Adrenal gland (tissue), 12 donors: ENCODE results near the gene TIMM17B. TPM values are rescaled to one million over a fixed set of nuclear protein-coding genes. Genes with fewer than 3 reads are reported as not detected.

ENCODE experiments used
- DNase-seq, 7 donors: peaks; one replicate each; pipeline ENCODE4 v3.0.0-alpha.2; 2019 to 2020
- H3K27ac ChIP-seq, 5 donors: fragments of 200-600 bp; sonication (generic) in 4 of 5; 1 replicate in 3 of 5; 2 replicates in 2 of 5; pipeline versions ENCODE4 v1.5.1 to v1.8.0; 2016 to 2020; ENCODE audit warnings: mild to moderate bottlenecking in 1 of 5
- H3K27me3 ChIP-seq: fragments of 200-600 bp; 2 replicates; pipeline ENCODE4 v1.8.0; 2021
- H3K36me3 ChIP-seq, 2 donors: fragments of 200-600 bp; replicated peaks in 1 of 2; 1 replicate in 1 of 2; 2 replicates in 1 of 2; pipeline versions ENCODE4 v1.5.1 to v1.8.0; 2018 to 2022
- H3K4me1 ChIP-seq, 2 donors: fragments of 200-600 bp; replicated peaks in 1 of 2; 1 replicate in 1 of 2; 2 replicates in 1 of 2; pipeline versions ENCODE4 v1.5.1 to v1.8.0; 2018 to 2021
- H3K4me3 ChIP-seq, 4 donors: fragments of 200-600 bp; sonication (generic) in 3 of 4; one replicate each; pipeline ENCODE4 v1.5.1; 2016 to 2018
- H3K9me3 ChIP-seq, 3 donors: fragments of 200-600 bp; sonication (generic) in 1 of 3; replicated peaks in 1 of 3; 1 replicate in 2 of 3; 2 replicates in 1 of 3; pipeline versions ENCODE4 v1.5.1 to v1.8.0; 2016 to 2021
- POLR2A ChIP-seq, 2 donors: fragments of 450-650 bp; IDR thresholded peaks; one replicate each; pipeline ENCODE4 v1.6.1; 2017; ENCODE audit warnings: antibody characterized with exemption in 2 of 2, mild to moderate bottlenecking in 2 of 2, moderate library complexity in 1 of 2
- WGBS, 4 donors: extraction: QIAGEN DNeasy Blood & Tissue Kit in 2 of 4; methylation state at CpG; one replicate each; pipeline versions ENCODE4 v1.1.5 to v1.1.7; 2013 to 2017; 5-methylcytosine and 5-hydroxymethylcytosine counted together
- intact Hi-C, 2 donors: fragments of 100-400 bp; cut with DNase I; formaldehyde crosslinking; loops; one replicate each; pipeline versions ENCODE4 v1.14.1 to v1.15.0; 2022 to 2023
- polyA plus RNA-seq, 3 donors: library from polyadenylated mRNA; stranded (reverse); fragments of 200-250 nt in 2 of 3; fragments of 350-450 nt in 1 of 3; fragmentation: Illumina TruSeq in 1 of 3; extraction: RNeasy Lipid Tissue Mini Kit (QIAGEN cat#74804) in 1 of 3; gene quantifications; one replicate each; pipeline ENCODE4 v1.2.3, GENCODE V29; 2013 to 2014
- total RNA-seq, 9 donors: library from RNA; depleted of rRNA in 4 of 9; stranded (reverse); fragments of >200 nt in 4 of 9; fragments of 120-200 nt in 1 of 9; fragmentation: NEBNext Ultra II Directional in 1 of 9; extraction: Animal tissue kit (Norgen Biotek cat#: 25700) in 1 of 9; gene quantifications; one replicate each; pipeline versions ENCODE4 v1.1.0 to v1.2.4, GENCODE V29; 2013 to 2023
- TF ChIP-seq, protein P1 (sequence below), 6 experiments: fragments of 450-650 bp in 4 of 6; fragments of 200-600 bp in 2 of 6; sonication (generic) in 1 of 6; IDR thresholded peaks; 1 replicate in 5 of 6; 2 replicates in 1 of 6; pipeline versions ENCODE4 v1.5.1 to v1.8.0; 2016 to 2021; ENCODE audit warnings: antibody characterized with exemption in 6 of 6, mild to moderate bottlenecking in 2 of 6, moderate library complexity in 1 of 6
- donor health status: healthy with polysubstance abuse.
- donor health status: Bipolar disorder and iron deficiency.
- donor health status: DM: yes; HTN: yes; CAD: no.
- donor health status: DM: no; HTN: no; CAD: no.
- donor health status: DM: no; HTN: no; CAD: no.
- donor health status: DM: yes; HTN: yes; CAD: no.

The TIMM17B gene
- total and polyA plus RNA-seq, 12 donors, result 25.5 to 98.0 (median 60.8) TPM

DNA sequence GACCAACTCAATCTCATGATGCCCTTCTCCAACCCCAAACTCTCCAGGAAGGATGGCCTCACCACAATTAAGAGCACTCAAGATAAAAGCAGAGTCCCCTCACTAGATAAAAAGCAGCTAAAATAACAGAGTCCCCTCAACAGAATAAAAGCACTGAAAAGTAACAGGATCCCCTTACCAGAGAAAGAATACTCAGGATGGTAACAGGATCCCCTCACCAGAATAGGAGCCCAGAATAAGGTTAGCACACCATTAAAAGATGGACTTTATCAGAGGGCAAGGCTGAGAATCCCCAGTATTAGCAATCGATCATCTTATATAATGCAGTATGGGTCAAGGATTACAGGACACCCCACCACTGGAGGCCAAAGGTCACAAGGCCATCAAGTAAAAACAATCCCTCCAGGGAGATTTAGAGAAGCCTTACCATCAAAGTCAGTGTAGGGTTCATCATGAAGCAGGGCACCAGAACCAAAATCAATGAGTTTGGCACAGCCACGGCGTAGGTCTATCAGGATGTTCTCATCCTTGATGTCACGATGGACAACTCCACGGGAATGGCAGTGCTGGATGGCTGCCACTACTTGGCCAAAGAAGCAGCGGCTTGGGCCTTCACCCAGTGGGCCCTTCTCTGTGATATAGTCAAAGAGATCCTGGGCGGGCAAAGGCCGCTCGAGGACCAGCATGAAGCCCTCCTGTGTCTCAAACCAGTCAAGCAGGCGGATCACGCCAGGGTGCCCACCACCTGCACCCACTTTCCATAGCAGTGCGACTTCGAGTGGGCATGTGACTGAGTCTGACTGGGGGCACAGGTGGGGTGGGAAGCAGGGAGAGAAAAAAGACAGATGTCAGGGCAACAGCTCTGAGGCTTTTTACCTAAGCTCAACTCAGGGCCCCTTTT, 17.3 kb upstream of the TIMM17B start:
- Histone ChIP-seq H3K4me3 (no peak overlapping the region), H3K4me1 (peaks cover 0 to 10% of the 10 kb centered on the region in 2 donors), H3K27me3 (no peaks in the 10 kb centered on the region), H3K27ac (no peak overlapping the region), H3K9me3 (no peaks in the 10 kb centered on the region), H3K36me3 (no peaks in the 10 kb centered on the region)
- TF ChIP-seq, protein P1, sequence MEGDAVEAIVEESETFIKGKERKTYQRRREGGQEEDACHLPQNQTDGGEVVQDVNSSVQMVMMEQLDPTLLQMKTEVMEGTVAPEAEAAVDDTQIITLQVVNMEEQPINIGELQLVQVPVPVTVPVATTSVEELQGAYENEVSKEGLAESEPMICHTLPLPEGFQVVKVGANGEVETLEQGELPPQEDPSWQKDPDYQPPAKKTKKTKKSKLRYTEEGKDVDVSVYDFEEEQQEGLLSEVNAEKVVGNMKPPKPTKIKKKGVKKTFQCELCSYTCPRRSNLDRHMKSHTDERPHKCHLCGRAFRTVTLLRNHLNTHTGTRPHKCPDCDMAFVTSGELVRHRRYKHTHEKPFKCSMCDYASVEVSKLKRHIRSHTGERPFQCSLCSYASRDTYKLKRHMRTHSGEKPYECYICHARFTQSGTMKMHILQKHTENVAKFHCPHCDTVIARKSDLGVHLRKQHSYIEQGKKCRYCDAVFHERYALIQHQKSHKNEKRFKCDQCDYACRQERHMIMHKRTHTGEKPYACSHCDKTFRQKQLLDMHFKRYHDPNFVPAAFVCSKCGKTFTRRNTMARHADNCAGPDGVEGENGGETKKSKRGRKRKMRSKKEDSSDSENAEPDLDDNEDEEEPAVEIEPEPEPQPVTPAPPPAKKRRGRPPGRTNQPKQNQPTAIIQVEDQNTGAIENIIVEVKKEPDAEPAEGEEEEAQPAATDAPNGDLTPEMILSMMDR (IDR thresholded peaks at IDR 0.05), result no peak
- no peak for TF ChIP-seq POLR2A (IDR thresholded peaks at IDR 0.05)
- WGBS, 4 donors, result 72 to 88% (median 86%) methylated on average over 5 to 13 of the region's 13 CpGs
- intact Hi-C loops, result no loop called here
- no peak for DNase-seq

DNA sequence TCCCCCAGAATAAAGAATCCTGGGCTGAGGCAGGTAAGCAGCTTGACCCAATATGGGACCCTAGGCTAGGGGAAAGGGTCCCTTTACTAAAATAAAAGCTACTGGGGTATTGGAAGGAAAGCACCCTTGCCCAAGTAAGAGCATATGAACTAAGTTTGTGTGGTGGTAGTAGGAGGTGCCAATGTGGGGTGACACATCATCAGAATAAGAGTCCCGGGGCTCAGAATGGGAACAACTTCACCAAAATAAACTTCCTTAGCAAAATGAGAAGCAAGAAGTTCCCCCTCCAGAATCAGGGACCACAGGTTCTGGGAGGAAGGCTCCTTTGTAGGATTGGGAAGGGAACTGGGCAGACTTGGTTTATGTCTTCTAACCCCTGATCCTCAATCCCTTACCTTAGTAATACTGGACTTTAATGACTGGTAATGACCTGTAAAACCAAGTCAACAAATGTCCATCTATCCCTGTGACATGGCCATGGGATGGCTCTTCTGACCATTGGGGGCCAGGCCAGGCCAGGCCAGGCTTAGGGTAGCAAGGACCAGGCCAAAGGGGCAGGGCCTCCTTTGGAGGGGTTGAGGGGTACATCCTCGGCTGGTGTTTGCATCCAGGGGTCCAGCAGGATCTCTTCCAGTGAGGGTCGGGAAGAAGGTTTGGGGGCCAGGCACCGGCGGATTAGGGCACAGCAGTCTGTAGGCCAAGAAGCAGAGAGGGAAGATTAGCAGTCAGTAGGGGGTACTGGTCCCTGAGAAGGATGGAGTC, 16.2 kb upstream of the TIMM17B start:
- H3K27me3 ChIP-seq, result no peaks in the 10 kb centered on the region
- H3K27ac ChIP-seq, result no peak overlapping the region
- 84 to 94% (median 88%) methylated on average over 2 to 5 of the region's 5 CpGs for WGBS, 4 donors
- TF ChIP-seq POLR2A (IDR thresholded peaks at IDR 0.05), result no peak
- TF ChIP-seq, protein P1 (IDR thresholded peaks at IDR 0.05), result no peak
- no peak for DNase-seq
- H3K9me3 ChIP-seq, result no peaks in the 10 kb centered on the region
- H3K36me3 ChIP-seq, result no peaks in the 10 kb centered on the region
- intact Hi-C loops, result no loop called here
- H3K4me3 ChIP-seq, result no peak overlapping the region
- H3K4me1 ChIP-seq, result peaks cover 0 to 5% of the 10 kb centered on the region in 2 donors

DNA sequence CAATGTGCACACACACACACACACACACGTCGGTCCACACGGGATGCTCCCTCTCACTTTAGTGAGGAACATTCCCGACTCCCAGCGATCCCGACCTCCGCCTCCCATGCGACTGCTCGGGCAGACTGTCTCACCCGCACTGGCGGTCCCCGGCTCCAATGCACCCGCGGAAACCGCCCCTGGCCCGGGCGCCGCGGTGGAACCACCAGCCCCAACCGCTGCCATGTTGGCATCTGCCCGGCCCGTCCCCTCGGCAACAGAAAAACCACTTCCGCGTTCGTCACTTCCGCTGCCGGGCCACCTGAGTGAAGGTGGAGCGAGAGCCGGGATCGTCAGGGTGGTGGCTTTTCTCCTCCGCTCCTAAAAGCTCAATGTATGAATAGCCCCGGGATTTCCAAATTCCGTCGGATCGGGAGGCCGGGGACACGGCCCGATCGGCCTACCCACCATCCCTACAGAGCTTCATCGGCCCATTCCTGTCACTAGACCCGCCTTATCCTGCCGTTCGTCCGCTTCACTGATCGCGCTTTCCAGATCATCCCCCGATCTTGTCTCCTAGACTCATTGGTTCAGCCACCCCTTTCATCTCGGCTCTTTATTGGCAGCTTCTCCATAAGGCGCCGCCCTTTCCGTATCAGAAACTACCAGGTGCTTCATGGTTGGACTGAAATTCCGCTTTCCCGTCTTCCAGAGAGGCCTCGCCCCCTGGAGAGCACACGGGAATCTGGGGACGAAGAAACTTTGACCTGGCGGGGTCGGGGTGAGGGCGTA, 14.0 kb upstream of the TIMM17B start, which contains the start of gene SLC35A2:
Gene SLC35A2 (minus strand): TSS at position 235 of the 771 bp plus-strand sequence. CDS start 10 bp downstream, at position 225.
- no peaks in the 10 kb centered on the region for H3K9me3 ChIP-seq
- peaks cover 0 to 5% of the 10 kb centered on the region in 2 donors for H3K4me1 ChIP-seq
- H3K27me3 ChIP-seq, result no peaks in the 10 kb centered on the region
- intact Hi-C loops, result no loop called here
- TF ChIP-seq, protein P1 (IDR thresholded peaks at IDR 0.05), result no peak
- TF ChIP-seq POLR2A (IDR thresholded peaks at IDR 0.05), result peak in 1 of 2 donors; percentile 67
- peak; percentile 77 to 89 (median 83) for DNase-seq
- H3K4me3 ChIP-seq, result peak within 1 kb of the TSS; percentile 21 to 82 (median 26)
- H3K36me3 ChIP-seq, result no peaks in the 10 kb centered on the region
- WGBS, 4 donors, result 0 to 41% (median 15%) methylated on average over 16 to 60 of the region's 60 CpGs
- H3K27ac ChIP-seq, result peak within 1 kb of the TSS; percentile 66 to 87 (median 76)
